Activated B cell treated with CpG ODN at 0.5 μM for 24 hours (primary cell): ENCODE data around the gene GABRR3. TPM values are rescaled to one million over a fixed set of nuclear protein-coding genes. Genes with fewer than 3 reads are reported as not detected.
"Not testable (repeated sequence)": the region's sequence is repeated elsewhere in the genome, so short reads cannot be mapped to it uniquely, and the experiment has no call there.

Experiments used
- ATAC-seq: fragments of 200-7000 bp; cut with Tn5 transposase; one replicate; pipeline ENCODE4 v1.10.0; 2021; ENCODE audit warnings: low read depth, mild to moderate bottlenecking, moderate library complexity
- CTCF ChIA-PET: fragments of 350-600 bp; sonication (Branson Sonifier 250); formaldehyde crosslinking; loops from one replicate; lab custom pipeline; 2021; ENCODE audit warnings: antibody characterized with exemption; lab: Charles Lee
- POLR2A ChIA-PET: fragments of 350-600 bp; sonication (Branson Sonifier 250); formaldehyde crosslinking; loops from one replicate; lab custom pipeline; 2021; ENCODE audit warnings: antibody characterized with exemption; lab: Charles Lee
- DNase-seq: peaks from one replicate; pipeline ENCODE4 v3.0.0; 2022
- H3K27ac Mint-ChIP-seq: one replicate; pipeline ENCODE4 v1.8.0; 2020; ENCODE audit warnings: mixed read lengths
- H3K27me3 Mint-ChIP-seq: one replicate; pipeline ENCODE4 v1.8.0; 2021; ENCODE audit warnings: mixed read lengths
- H3K36me3 Mint-ChIP-seq: one replicate; pipeline ENCODE4 v1.8.0; 2021; ENCODE audit warnings: low read depth, mixed read lengths
- H3K4me1 Mint-ChIP-seq: one replicate; pipeline ENCODE4 v1.8.0; 2021; ENCODE audit warnings: mixed read lengths
- H3K4me3 Mint-ChIP-seq: one replicate; pipeline ENCODE4 v1.8.0; 2020; ENCODE audit warnings: mild to moderate bottlenecking, mixed read lengths
- H3K9me3 Mint-ChIP-seq: one replicate; pipeline ENCODE4 v1.8.0; 2020; ENCODE audit warnings: mixed read lengths
- CTCF ChIP-seq: fragments of 200-600 bp; IDR thresholded peaks from one replicate; pipeline ENCODE4 v1.8.0; 2022; ENCODE audit warnings: antibody characterized with exemption, mild to moderate bottlenecking
- intact Hi-C: fragments of 100-400 bp; cut with micrococcal nuclease; formaldehyde crosslinking; loops from one replicate; pipeline ENCODE4 v1.15.1; 2024
- total RNA-seq: library from RNA; stranded (reverse); gene quantifications from 2 replicates; pipeline ENCODE4 v1.2.3, GENCODE V29; 2022

GABRR3 gene
- total RNA-seq, 1 donor from 2014 or later, result not detected

DNA sequence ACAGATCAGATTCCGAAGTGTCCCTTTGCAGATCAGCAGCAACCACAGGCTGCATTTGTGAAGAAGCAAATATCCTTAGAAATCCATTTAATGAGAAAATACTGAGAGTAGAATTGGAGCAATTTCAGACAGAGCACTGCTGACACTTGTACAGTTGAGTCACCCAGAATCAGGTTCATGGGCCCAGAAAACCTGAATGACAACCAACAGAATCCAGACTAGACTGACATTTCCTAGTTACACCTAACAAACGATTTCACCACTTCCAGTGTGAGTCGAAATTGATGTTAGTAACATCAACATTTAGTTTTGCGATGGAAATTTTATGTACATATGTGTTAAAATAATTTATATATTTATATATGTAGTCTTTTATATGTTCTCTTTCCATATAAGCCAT, 16.8 kb downstream of the GABRR3 start:
- H3K27me3 Mint-ChIP-seq, result peaks cover 3% of the 10 kb centered on the region
- ChIA-PET POLR2A (no interaction called here), CTCF (interaction anchor here (1.0 kb wide), 1 partner anchor 224 kb away, joined by 4 read pairs; no protein-coding TSS in a partner anchor)
- ATAC-seq (no peak), DNase-seq (no peak)
- TF ChIP-seq CTCF, result no peak
- no peaks in the 10 kb centered on the region for H3K9me3 Mint-ChIP-seq
- no peaks in the 10 kb centered on the region for H3K4me1 Mint-ChIP-seq
- H3K36me3 Mint-ChIP-seq, result no peaks in the 10 kb centered on the region
- no peak overlapping the region for H3K27ac Mint-ChIP-seq
- H3K4me3 Mint-ChIP-seq, result no peak overlapping the region
- intact Hi-C loops, result no loop called here

DNA sequence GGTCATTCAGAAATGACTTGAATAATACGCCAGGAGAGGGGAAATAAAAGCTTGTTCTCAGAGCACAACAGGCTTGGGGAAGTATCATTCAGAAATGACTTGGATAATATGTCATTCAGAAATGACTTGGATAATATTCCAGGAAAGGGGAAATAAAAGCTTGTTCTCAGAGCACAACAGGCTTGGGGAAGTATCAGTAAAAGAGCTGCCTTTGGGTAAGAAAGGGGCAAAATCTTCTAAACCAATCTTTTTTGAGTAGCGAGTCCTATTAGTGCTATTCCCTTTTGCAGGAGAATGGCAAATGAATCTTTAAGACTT, 20.9 kb downstream of the GABRR3 start:
- intact Hi-C loops, result no loop called here

DNA sequence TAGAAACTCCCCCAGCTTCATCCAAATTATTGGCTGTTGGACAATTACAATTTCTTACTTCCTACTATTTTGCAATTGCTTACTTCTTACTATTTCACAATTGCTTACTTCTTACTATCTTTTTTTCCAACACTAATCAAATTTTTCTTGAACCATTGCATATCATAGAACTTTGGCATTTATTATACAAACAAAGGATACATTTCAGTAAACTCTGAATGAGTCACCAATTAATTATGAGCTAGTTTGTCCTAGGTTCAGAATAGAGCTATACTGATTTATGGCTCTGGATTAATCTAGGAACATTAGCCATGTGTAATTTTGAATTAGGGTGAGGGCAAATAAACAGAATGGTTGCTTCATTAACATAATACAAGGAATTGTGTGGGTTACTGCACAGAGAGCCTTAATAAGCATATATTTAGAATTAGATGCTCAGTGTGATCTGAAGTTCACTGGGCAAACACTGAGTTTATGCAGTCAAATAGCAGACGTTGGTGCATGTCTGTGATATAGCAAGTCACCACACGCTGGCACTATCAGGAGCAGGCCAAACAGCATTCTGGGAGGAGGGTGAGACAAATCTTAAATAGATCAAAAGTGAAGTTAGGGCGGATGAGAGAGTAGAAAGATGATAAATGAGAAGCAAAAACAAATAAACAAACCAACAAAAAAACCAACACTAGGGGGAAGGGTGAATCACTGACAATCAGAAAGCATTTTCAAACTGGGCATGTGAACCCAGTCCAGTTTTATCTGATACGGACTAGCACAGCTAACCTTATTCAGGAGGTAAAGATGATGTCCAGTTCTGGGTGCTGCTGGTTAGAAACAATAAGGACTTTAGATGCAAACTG, 21.5 kb downstream of the GABRR3 start:
- H3K4me3 Mint-ChIP-seq, result no peak overlapping the region
- no peak for DNase-seq
- no peaks in the 10 kb centered on the region for H3K36me3 Mint-ChIP-seq
- no peak for ATAC-seq
- no peaks in the 10 kb centered on the region for H3K4me1 Mint-ChIP-seq
- no peak overlapping the region for H3K27ac Mint-ChIP-seq
- TF ChIP-seq CTCF, result no peak
- peaks cover 2% of the 10 kb centered on the region for H3K27me3 Mint-ChIP-seq
- H3K9me3 Mint-ChIP-seq, result no peaks in the 10 kb centered on the region
- intact Hi-C loops, result no loop called here
- CTCF ChIA-PET, result interaction anchor here (1.0 to 4.6 kb wide), 2 partner anchors 9 to 209 kb away, joined by 4 to 30 read pairs; no protein-coding TSS in a partner anchor
- POLR2A ChIA-PET, result no interaction called here

More for the DNA sequence above, 20.9 kb downstream of the GABRR3 start:
- ChIA-PET POLR2A (no interaction called here), CTCF (interaction anchor here (0.6 to 4.6 kb wide), 4 partner anchors 8 to 220 kb away, joined by 4 to 30 read pairs (median 5); no protein-coding TSS in a partner anchor)
- ATAC-seq (no peak), DNase-seq (no peak)
- no peak overlapping the region for H3K27ac Mint-ChIP-seq
- peaks cover 2% of the 10 kb centered on the region for H3K27me3 Mint-ChIP-seq
- H3K4me1 Mint-ChIP-seq, result no peaks in the 10 kb centered on the region
- no peaks in the 10 kb centered on the region for H3K36me3 Mint-ChIP-seq
- H3K9me3 Mint-ChIP-seq, result no peaks in the 10 kb centered on the region
- no peak overlapping the region for H3K4me3 Mint-ChIP-seq
- no peak for TF ChIP-seq CTCF

GRCh38 chr3:98012979-98013378, 22.1 kb downstream of the GABRR3 start:
- intact Hi-C loops, result no loop called here
- DNase-seq (no peak), ATAC-seq (no peak)
- Mint-ChIP-seq H3K36me3 (no peaks in the 10 kb centered on the region), H3K4me3 (no peak overlapping the region), H3K9me3 (no peaks in the 10 kb centered on the region), H3K27me3 (peaks cover 2% of the 10 kb centered on the region), H3K4me1 (no peaks in the 10 kb centered on the region), H3K27ac (no peak overlapping the region)
- TF ChIP-seq CTCF, result no peak
- POLR2A ChIA-PET, result no interaction called here
- CTCF ChIA-PET, result interaction anchor here (4.6 kb wide), 1 partner anchor 10 kb away, joined by 30 read pairs; no protein-coding TSS in a partner anchor

DNA sequence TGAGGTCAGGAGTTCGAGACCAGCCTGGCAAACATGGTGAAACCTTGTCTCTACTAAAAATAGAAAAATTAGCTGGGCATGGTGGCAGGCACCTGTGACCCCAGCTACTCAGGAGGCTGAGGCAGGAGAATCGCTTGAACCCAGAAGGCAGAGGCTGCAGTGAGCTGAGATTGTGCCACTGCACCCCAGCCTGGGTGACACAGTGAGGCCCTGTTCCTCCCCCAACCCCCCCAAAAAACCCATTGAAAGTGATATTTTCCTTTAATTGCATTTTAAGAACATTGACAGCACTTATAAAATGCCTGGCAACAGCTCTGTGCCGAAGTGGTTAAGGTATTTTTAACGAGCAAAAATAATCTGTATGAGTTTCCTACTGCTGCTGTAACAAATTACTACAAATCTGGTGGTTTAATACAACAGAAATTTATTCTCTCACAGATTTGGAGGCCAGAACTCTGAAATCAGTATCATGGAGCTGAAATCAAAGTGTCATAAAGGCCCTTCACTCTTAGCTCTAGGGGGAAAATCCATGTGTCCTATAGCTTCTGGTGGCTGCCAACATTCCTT, 24.1 kb downstream of the GABRR3 start:
- H3K36me3 Mint-ChIP-seq, POLR2A ChIA-PET, intact Hi-C loops, H3K9me3 Mint-ChIP-seq, H3K27me3 Mint-ChIP-seq, H3K4me3 Mint-ChIP-seq, H3K4me1 Mint-ChIP-seq, DNase-seq, H3K27ac Mint-ChIP-seq, ATAC-seq: not testable (repeated sequence)
- CTCF ChIA-PET, result interaction anchor here (1.0 to 4.6 kb wide), 2 partner anchors 9 to 12 kb away, joined by 3 to 30 read pairs; no protein-coding TSS in a partner anchor
